ENCODE data around the gene SERPINF2. TPM values are rescaled to one million over a fixed set of nuclear protein-coding genes. Genes with fewer than 3 reads are reported as not detected.
"Not testable (repeated sequence)": the region's sequence is repeated elsewhere in the genome, so short reads cannot be mapped to it uniquely, and the experiment has no call there.

The SERPINF2 gene
- polyA plus RNA-seq, 10 donors, result 0.35 to 2.1 (median 1.1) TPM

- DNase-seq, result peak; percentile 100
Measured at GRCh38 chr17:1716076-1716911, 26.4 kb upstream of the SERPINF2 start.

DNA sequence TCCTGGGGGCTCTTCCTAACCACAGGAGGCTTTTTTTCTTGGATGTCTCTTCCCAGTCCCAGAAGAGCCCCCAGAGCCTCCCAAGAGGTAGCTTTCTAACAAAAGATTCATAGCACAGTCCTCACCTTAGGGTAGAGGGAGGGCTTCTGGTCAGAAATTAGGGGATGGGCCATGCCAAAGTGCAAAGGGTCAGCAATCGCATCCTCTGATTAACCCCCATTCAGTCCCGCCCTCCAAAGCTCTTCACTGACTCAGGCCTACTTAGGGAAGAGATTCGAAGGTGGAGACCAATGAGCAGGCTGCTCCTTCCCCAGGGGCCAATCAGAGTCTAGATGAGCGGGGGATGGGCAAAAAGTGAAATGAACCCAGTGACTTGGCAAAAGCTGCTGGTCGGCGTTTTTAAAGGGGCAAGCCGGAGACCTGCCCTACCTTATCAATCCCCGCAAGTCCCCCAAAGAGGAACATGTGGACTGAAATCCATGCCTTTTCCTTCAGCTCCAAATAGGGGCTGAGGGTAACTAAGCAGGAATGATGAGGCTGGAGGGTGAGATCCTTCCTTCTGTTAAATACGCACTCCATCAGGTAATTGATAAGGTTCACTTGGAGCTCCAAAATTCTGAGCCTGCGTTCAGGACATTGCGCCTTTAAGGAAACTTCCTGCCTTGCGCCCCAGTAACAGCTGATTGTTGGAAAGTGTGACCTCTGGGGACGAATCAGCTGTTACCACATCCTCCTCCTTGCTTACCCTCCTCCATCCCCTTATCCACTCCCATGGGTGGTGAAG, 25.6 kb upstream of the SERPINF2 start:
- DNase-seq, result peak; percentile 91 to 98 (median 94)

DNA sequence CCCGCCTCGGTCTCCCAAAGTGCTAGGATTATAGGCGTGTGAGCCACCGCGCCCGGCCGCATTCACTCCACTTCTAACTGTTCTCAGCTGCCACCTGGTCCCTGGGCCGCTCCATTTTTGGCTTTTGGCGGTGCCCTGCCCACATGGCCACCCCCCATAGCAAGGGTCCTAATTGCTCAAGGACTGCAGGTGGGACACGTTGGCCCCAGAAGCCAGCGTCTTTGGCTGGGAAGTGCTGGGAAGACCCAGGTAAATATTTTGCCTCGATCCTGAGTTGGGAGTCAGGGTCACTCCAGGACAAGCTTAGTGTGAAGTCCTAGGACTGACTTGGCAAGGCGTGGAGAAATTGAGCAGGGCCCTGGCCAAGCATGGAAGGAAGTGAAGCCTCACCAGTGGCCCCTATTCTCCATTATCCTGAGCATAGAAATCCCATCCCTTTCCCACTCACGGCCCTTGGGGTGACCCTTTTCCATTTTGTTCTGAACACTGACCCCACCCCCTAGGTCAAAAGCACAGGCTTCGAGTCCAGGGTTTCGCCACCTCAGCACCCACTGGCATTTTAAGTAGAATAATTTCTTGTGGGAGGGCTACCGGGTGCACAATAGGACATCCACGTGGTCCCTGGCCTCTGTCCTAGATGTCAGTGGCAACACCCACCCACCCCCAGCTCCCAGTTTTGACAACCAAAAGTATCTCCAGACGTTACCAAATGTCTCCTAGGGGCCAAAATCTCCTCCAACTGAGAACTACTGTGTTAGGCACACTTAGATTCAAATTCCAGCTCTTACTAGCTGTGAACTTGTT, 24.1 kb upstream of the SERPINF2 start:
- DNase-seq, result no peak

DNA sequence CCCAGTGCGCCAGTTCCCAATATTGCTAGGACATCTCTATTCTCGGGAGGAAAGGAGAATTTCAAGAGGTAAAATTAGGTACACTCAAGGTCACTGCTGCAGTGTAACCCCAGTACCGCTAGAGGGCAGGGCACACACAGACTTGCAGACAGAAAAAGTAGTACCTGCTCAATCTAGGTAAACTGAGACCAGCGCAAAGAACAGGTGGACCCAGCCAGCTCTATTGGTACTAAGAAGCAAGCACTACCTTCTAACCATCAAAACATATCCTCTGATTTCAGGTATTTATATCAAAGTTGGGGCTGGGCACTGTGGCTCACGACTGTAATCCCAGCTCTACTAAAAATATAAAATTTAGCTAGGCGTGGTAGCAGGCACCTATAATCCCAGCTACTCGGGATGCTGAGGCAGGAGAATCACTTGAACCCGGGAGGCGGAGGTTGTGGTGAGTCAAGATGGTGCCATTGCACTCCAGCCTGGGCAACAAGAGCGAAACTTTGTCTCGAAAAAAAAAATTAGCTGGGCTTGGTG, 21.8 kb upstream of the SERPINF2 start:
- peak in 1 of 3 donors; percentile 72 for DNase-seq

- not testable (repeated sequence) for DNase-seq
Measured at GRCh38 chr17:1722022-1722421, 20.6 kb upstream of the SERPINF2 start.

DNA sequence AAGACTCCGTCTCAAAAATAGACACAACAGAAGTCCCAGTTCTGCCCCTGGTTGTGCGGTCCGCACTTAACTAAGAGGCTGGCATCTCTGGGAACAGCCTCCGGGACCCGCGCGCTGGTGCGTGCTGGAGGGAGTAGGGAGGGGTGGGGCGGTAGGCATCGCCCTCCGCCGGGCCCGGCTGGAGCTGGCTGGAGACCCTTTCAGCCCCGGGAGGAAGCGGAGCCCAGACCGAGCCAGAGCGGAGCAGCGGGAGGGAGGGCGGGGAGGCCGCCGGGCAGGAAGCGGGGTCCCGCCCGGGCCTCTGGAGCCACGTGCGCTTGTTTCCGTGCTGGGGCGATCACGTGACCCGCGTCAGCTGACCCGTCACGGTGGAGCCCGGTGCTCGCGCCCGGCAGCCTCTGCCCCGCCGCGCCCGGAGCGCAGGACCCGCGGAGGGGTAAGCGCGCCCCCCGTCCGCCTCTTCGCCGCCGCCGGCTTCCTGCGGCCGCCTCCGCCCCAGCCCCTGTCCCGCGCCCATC, 18.3 kb upstream of the SERPINF2 start, which contains the start of gene WDR81:
Gene WDR81, plus strand, starts transcription at position 354 of the 518 bp plus-strand sequence. CDS start 256 bp downstream, outside the sequence.
- DNase-seq, result peak; percentile 84 to 95 (median 93)

- peak in 1 of 3 donors; percentile 59 for DNase-seq
Measured at GRCh38 chr17:1724869-1725641, 17.6 kb upstream of the SERPINF2 start.

DNA sequence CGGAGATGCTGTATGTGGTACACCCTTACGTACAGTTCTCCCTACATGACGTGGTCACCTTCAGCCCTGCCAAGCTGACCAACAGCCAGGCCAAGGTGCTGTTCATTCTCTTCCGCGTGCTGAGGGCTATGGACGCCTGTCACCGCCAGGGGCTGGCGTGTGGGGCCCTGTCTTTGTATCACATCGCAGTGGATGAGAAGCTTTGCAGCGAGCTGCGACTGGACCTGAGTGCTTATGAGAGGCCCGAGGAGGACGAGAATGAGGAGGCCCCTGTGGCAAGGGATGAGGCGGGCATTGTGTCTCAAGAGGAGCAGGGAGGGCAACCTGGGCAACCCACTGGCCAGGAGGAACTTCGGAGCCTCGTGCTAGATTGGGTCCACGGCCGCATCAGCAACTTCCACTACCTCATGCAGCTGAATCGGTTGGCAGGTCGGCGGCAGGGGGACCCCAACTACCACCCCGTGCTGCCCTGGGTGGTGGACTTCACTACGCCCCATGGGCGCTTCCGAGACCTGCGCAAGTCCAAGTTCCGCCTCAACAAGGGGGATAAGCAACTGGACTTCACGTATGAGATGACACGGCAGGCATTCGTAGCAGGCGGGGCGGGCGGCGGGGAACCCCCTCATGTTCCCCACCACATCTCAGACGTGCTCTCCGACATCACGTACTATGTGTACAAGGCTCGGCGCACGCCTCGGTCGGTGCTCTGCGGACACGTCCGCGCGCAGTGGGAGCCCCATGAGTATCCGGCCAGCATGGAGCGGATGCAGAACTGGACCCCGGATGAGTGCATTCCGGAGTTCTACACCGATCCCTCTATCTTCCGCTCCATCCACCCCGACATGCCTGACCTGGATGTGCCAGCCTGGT, 16.8 kb upstream of the SERPINF2 start:
- DNase-seq, result no peak

DNA sequence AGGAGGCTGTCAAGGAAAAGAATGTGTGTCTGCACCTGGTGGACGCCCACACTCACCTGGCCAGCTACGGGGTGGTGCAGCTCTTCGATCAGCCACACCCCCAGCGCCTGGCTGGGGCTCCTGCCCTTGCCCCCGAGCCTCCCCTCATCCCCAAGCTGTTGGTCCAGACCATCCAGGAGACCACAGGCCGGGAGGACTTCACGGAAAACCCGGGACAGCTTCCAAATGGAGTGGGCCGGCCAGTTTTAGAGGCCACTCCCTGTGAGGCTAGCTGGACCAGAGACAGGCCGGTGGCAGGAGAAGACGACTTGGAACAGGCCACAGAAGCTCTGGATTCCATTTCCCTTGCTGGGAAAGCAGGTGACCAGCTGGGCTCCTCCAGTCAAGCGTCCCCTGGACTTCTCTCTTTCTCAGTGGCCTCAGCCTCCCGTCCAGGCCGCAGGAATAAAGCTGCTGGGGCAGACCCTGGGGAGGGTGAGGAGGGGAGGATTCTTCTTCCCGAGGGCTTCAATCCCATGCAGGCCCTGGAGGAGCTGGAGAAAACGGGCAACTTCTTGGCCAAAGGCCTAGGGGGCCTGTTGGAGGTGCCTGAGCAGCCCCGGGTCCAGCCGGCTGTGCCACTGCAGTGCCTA, 15.9 kb upstream of the SERPINF2 start:
- no peak for DNase-seq

DNA sequence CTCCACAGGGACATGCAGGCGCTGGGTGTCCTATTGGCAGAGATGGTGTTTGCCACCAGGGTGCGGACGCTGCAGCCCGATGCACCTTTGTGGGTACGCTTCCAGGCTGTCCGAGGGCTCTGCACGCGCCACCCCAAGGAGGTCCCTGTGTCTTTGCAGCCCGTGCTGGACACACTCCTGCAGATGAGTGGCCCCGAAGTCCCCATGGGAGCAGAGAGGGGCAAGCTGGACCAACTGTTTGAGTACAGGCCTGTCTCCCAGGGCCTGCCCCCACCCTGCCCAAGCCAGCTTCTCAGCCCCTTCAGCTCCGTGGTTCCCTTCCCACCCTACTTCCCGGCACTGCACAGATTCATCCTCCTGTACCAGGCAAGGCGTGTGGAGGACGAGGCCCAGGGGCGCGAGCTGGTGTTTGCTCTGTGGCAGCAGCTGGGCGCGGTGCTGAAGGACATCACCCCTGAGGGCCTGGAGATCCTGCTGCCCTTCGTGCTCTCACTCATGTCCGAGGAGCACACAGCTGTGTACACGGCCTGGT, 15.3 kb upstream of the SERPINF2 start:
- DNase-seq, result no peak

- no peak for DNase-seq
Measured at GRCh38 chr17:1727876-1728630, 14.6 kb upstream of the SERPINF2 start.

- no peak for DNase-seq
Measured at GRCh38 chr17:1729966-1730325, 12.7 kb upstream of the SERPINF2 start.

GRCh38 chr17:1730326-1731193, 12.1 kb upstream of the SERPINF2 start:
- DNase-seq, result peak; percentile 78 to 92 (median 89)

GRCh38 chr17:1731194-1731506, 11.5 kb upstream of the SERPINF2 start:
- DNase-seq, result no peak

DNA sequence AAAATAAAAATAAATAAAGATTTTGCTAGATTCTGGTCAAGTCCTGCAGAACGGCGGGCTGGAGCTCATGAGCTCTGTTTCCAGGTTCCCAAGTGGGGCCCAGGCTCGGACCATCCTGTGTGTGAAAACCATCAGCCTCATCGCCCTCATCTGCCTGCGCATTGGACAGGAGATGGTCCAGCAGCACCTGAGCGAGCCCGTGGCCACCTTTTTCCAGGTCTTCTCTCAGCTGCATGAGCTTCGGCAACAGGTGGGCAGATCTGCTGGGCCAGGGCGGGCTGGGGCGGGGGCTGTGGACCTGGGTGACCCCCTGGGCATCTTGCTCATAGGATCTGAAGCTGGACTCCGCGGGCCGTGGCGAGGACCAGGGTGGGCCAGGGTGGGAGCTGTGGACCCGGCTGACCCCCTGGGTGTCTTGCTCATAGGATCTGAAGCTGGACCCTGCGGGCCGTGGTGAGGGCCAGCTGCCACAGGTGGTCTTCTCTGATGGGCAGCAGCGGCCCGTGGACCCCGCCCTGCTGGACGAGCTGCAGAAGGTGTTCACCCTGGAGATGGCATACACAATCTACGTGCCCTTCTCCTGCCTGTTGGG, 10.3 kb upstream of the SERPINF2 start:
- DNase-seq, result no peak

GRCh38 chr17:1732833-1733321, 9.8 kb upstream of the SERPINF2 start:
- DNase-seq, result no peak

- no peak for DNase-seq
Measured at GRCh38 chr17:1733759-1734158, 8.9 kb upstream of the SERPINF2 start.

All from muscle of back (tissue), 11 donors.